SJCRH30 (cell line): ENCODE results near the gene EML6. TPM values are rescaled to one million over a fixed set of nuclear protein-coding genes. Genes with fewer than 3 reads are reported as not detected.

Experiments
- DNase-seq, 2 experiments: peaks; one replicate each; pipeline ENCODE4 v3.0.0-alpha.2; 2015 to 2020
- H3K27ac ChIP-seq: fragments of 250-450 bp; sonication (Bioruptor Pico); 2 replicates; pipeline ENCODE4 v1.5.1; 2020; ENCODE audit warnings: mild to moderate bottlenecking, moderate library complexity
- H3K27me3 ChIP-seq: fragments of 250-450 bp; sonication (Bioruptor Pico); 2 replicates; pipeline ENCODE4 v1.5.1; 2020; ENCODE audit warnings: mild to moderate bottlenecking, moderate library complexity
- H3K36me3 ChIP-seq: fragments of 250-450 bp; sonication (Bioruptor Pico); 2 replicates; pipeline ENCODE4 v1.5.1; 2020; ENCODE audit warnings: mild to moderate bottlenecking, moderate library complexity
- H3K4me1 ChIP-seq: fragments of 250-450 bp; sonication (Bioruptor Pico); 2 replicates; pipeline ENCODE4 v1.5.1; 2020; ENCODE audit warnings: mild to moderate bottlenecking, moderate library complexity
- H3K4me3 ChIP-seq: fragments of 250-450 bp; sonication (Bioruptor Pico); 2 replicates; pipeline ENCODE4 v1.5.1; 2020; ENCODE audit warnings: mild to moderate bottlenecking, moderate library complexity
- H3K9me3 ChIP-seq: fragments of 250-450 bp; sonication (Bioruptor Pico); replicated peaks from 2 replicates; pipeline ENCODE4 v1.5.1; 2020; ENCODE audit warnings: mild to moderate bottlenecking, moderate library complexity
- total RNA-seq: library from RNA; depleted of rRNA; stranded (reverse); fragments of >200 nt; shearing (Covaris generic); gene quantifications from 2 replicates; pipeline ENCODE4 v1.2.3, GENCODE V29; 2014

EML6 gene
- total RNA-seq, 1 experiment from 2014 or later = 1.0 TPM

GRCh38 chr2:54955358-54956110 lies 232.1 kb downstream of the EML6 start:
- H3K4me3 ChIP-seq = no peak overlapping the region
- H3K27ac ChIP-seq = no peak overlapping the region
- no peak for DNase-seq
- no peaks in the 10 kb centered on the region for H3K9me3 ChIP-seq
- H3K27me3 ChIP-seq = no peaks in the 10 kb centered on the region
- no peaks in the 10 kb centered on the region for H3K4me1 ChIP-seq
- H3K36me3 ChIP-seq = no peaks in the 10 kb centered on the region

DNA sequence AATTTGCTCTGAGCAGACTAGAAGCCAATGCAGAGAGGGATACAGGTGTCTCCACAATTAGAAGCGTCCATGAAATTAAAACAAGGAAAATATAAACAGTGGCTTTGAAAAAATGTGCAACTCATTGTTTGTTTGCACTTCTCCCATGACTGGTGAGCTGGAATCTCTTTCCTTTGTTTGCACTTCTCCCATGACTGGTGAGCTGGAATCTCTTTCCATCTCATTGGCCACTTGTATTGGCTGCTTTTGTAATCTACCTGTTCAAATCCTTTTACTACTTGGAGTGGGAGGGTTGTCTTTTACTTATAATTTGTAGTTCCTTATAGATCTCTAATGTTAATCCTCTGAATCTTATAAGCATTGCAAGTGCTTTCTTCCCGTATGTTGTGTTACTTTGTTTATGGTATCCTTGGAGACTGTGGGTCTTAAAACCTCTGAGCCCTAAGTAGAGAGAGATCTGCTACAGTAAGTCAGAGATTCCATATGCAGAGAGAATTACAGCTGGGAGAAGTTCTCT lies 232.7 kb downstream of the EML6 start:
- Histone ChIP-seq H3K27me3 (no peaks in the 10 kb centered on the region), H3K27ac (no peak overlapping the region), H3K9me3 (no peaks in the 10 kb centered on the region), H3K4me1 (no peaks in the 10 kb centered on the region), H3K4me3 (no peak overlapping the region), H3K36me3 (no peaks in the 10 kb centered on the region)
- DNase-seq = no peak

- no peak overlapping the region for H3K27ac ChIP-seq
- H3K4me3 ChIP-seq = no peak overlapping the region
- no peaks in the 10 kb centered on the region for H3K27me3 ChIP-seq
- H3K4me1 ChIP-seq = no peaks in the 10 kb centered on the region
- no peaks in the 10 kb centered on the region for H3K9me3 ChIP-seq
- H3K36me3 ChIP-seq = no peaks in the 10 kb centered on the region
- peak in 1 of 2 experiments; percentile 41 for DNase-seq
Observed at GRCh38 chr2:54957321-54957999, 234.0 kb downstream of the EML6 start.

DNA sequence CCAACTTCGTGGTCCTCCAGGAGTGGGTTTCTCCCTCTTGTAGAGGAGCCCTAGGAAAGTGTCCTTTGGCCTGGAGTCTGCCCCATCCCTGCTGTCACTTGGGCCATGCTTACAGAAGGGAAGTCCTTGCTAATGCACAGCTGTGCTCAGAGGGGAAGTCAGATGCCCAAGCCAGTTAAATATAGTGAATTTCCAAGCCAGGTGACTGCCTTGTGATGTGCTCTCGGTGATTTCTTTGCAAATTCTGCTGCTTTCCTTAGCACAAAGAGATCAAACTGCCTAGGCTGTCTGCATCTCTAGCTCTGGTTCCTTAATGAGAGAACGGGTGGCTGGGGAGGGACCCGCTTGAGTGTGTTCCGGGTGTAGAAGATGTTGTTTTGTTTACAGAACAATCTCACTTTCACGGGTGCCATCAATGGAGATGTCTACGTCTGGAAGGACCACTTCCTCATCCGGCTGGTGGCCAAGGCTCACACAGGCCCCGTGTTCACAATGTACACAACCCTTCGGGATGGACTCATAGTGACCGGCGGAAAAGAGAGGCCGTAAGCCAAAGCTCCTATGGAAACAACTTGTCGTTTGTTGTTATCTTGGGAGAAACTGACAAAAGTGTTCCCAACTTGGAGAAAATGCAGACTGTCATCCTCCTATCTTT lies 235.4 kb downstream of the EML6 start:
- H3K27me3 ChIP-seq = no peaks in the 10 kb centered on the region
- H3K4me3 ChIP-seq = no peak overlapping the region
- no peak overlapping the region for H3K27ac ChIP-seq
- no peak for DNase-seq
- no peaks in the 10 kb centered on the region for H3K4me1 ChIP-seq
- no peaks in the 10 kb centered on the region for H3K9me3 ChIP-seq
- H3K36me3 ChIP-seq = no peaks in the 10 kb centered on the region

DNA sequence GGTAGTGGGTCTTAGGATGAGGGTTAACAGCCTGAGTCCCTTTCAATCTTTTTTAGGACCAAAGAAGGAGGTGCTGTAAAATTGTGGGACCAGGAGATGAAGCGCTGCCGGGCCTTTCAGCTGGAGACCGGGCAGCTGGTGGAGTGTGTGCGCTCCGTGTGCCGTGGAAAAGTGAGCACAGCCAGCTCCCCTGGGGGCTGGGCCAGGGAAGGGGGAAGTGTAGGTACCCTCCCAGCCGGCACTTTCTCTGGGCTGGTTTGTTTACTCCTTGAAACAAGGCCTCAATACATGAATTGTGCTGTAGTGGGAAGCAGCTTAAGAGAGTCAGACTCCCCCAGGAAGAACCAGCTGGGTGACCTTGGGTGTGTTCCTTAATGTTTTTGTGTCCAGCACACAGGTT lies 236.7 kb downstream of the EML6 start:
- H3K27ac ChIP-seq = no peak overlapping the region
- no peaks in the 10 kb centered on the region for H3K27me3 ChIP-seq
- H3K36me3 ChIP-seq = no peaks in the 10 kb centered on the region
- no peak for DNase-seq
- H3K4me3 ChIP-seq = no peak overlapping the region
- no peaks in the 10 kb centered on the region for H3K9me3 ChIP-seq
- no peaks in the 10 kb centered on the region for H3K4me1 ChIP-seq

GRCh38 chr2:54962511-54962910 lies 239.0 kb downstream of the EML6 start:
- H3K27ac ChIP-seq = no peak overlapping the region
- DNase-seq = no peak

DNA sequence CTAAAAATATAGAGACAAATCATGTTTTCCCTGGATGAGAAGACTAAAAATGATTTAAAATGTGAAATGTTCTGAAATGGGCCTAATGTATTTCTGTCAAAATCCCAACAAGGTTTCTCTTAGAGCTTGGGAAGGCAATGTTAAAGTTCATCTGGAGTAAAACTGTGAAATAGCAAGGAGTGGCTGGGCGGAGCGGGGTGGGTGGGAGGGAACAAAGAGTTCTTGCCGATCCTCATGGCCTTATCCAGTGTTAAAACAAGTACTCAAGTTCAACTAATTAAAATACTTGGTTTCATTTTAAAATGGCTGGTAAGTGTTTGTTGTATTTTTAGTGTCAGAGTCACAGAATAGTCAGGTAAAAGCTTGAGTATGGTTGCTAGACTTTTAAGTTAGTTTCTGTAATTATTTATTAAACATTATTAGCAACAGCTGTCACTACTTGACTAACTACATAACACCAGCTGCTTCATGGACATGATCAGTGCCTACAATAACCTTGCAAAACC lies 239.5 kb downstream of the EML6 start:
- no peak overlapping the region for H3K4me3 ChIP-seq
- no peak for DNase-seq
- no peaks in the 10 kb centered on the region for H3K27me3 ChIP-seq
- H3K4me1 ChIP-seq = no peaks in the 10 kb centered on the region
- H3K27ac ChIP-seq = no peak overlapping the region
- H3K36me3 ChIP-seq = 0 out of 2 replicates have a peak, but pooled peaks cover 4% of the 10 kb centered on the region
- no peaks in the 10 kb centered on the region for H3K9me3 ChIP-seq

More at GRCh38 chr2:54962511-54962910, 239.0 kb downstream of the EML6 start:
- Histone ChIP-seq H3K36me3 (0 out of 2 replicates have a peak, but pooled peaks cover 4% of the 10 kb centered on the region), H3K4me1 (no peaks in the 10 kb centered on the region), H3K27me3 (no peaks in the 10 kb centered on the region), H3K9me3 (no peaks in the 10 kb centered on the region), H3K4me3 (no peak overlapping the region)

- H3K36me3 ChIP-seq = 0 out of 2 replicates have a peak, but pooled peaks cover 4% of the 10 kb centered on the region
- H3K9me3 ChIP-seq = no peaks in the 10 kb centered on the region
- H3K4me1 ChIP-seq = no peaks in the 10 kb centered on the region
- H3K4me3 ChIP-seq = no peak overlapping the region
- no peak overlapping the region for H3K27ac ChIP-seq
- no peaks in the 10 kb centered on the region for H3K27me3 ChIP-seq
- DNase-seq = no peak
Observed at GRCh38 chr2:54963476-54963875, 240.0 kb downstream of the EML6 start.

DNA sequence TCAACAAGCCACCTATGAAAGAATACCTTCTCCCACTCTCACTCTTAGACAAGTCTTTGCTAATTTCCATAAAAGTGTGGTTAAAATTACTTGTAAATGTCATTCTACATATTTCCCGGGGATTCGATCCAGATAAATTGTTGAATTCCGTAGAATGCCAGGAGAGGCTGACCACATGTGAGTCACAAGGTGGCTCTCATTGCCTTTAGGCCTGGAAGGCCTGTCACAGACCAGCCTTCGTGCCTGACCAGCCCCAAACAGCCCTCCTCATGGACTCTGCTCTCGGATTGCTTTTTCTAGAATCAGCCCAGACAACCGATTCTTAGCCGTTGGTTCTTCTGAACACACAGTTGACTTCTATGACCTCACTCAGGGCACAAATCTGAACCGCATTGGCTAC lies 240.8 kb downstream of the EML6 start:
- Histone ChIP-seq H3K27me3 (no peaks in the 10 kb centered on the region), H3K9me3 (no peaks in the 10 kb centered on the region), H3K4me3 (no peak overlapping the region), H3K4me1 (no peaks in the 10 kb centered on the region), H3K36me3 (0 out of 2 replicates have a peak, but pooled peaks cover 4% of the 10 kb centered on the region), H3K27ac (no peak overlapping the region)
- DNase-seq = no peak

DNA sequence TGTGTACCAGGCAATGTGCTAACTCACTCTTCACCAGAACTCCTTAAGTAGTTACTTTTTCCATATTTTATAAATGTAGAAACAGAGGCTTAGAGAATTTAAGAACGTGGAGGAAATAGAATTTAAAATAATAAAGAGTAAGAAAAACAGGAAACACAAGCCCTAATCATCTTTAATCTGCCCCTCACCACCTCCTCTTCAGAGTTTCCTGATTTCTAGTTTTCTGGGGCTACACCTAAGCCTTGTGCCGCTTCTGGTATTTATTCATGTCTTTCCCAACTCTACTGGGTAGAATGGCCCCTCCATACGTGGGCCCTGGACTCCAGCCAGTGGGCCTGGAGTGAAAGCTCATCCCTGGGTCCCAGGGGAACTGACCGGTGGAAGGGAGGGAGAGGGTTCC lies 241.4 kb downstream of the EML6 start:
- no peak overlapping the region for H3K27ac ChIP-seq
- H3K4me1 ChIP-seq = no peaks in the 10 kb centered on the region
- H3K36me3 ChIP-seq = peaks cover 7% of the 10 kb centered on the region
- H3K4me3 ChIP-seq = no peak overlapping the region
- H3K27me3 ChIP-seq = no peaks in the 10 kb centered on the region
- no peak for DNase-seq
- no peaks in the 10 kb centered on the region for H3K9me3 ChIP-seq

GRCh38 chr2:54965425-54965824 lies 242.0 kb downstream of the EML6 start:
- DNase-seq = no peak
- no peaks in the 10 kb centered on the region for H3K27me3 ChIP-seq
- H3K9me3 ChIP-seq = no peaks in the 10 kb centered on the region
- no peak overlapping the region for H3K27ac ChIP-seq
- H3K4me1 ChIP-seq = no peaks in the 10 kb centered on the region
- no peak overlapping the region for H3K4me3 ChIP-seq
- H3K36me3 ChIP-seq = peaks cover 14% of the 10 kb centered on the region

DNA sequence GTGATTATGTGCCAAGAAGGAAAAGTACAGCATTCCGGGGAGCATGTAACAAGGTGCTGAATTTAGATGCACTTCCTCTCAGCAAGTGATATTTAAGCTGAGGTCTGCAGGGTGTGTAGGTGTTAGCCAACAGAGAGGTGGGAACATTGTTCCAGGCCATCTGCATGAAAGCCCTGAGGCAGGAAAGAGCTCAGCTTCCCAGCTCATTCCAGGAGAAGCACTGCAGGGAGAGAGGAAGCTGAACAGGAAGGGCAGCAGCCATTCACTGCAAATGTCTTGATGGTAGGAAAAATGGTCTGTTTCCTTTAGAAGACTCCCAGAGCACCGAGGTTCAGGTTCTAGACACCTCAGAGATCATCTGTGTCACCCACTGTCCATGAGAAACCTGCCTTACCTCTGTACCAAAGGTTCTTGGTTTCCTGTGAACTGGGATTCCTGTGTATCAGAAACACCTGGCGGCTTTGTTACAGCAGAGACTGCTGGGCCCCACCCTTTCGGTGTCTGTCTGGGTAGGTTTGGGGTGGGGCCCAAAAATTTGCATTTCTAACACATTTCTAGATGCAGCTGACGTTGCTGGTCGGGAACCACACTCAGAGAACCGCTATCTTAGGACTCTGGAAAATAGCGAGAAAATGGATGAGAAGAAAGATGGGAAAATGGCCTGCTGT lies 242.8 kb downstream of the EML6 start:
- Histone ChIP-seq H3K36me3 (peaks cover 22% of the 10 kb centered on the region), H3K27me3 (no peaks in the 10 kb centered on the region), H3K9me3 (no peaks in the 10 kb centered on the region), H3K4me3 (no peak overlapping the region), H3K4me1 (no peaks in the 10 kb centered on the region), H3K27ac (no peak overlapping the region)
- no peak for DNase-seq

DNA sequence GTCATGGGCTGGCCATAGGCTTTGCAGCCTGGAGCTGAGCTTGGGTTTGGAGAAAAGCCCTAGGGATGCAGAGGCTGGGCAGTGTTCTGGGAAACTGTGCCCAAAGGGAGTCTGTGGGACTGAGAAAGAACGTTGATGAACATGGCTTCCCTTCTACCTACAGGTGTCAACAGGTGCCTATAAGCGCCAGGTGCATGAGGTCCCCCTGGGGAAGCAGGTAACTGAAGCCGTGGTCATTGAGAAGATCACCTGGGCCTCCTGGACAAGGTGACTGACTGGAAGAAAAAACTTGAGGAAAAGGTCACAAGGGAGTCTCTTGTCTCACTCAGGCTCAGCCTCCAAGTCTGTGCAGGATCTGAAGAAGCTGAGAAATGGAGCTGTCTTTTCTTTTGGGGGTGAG lies 243.4 kb downstream of the EML6 start:
- Histone ChIP-seq H3K27me3 (no peaks in the 10 kb centered on the region), H3K4me1 (no peaks in the 10 kb centered on the region), H3K36me3 (peaks cover 28% of the 10 kb centered on the region), H3K9me3 (no peaks in the 10 kb centered on the region), H3K4me3 (no peak overlapping the region), H3K27ac (no peak overlapping the region)
- no peak for DNase-seq

- no peak overlapping the region for H3K27ac ChIP-seq
- peak in 1 of 2 experiments; percentile 24 for DNase-seq
- no peaks in the 10 kb centered on the region for H3K27me3 ChIP-seq
- no peaks in the 10 kb centered on the region for H3K4me1 ChIP-seq
- H3K9me3 ChIP-seq = no peaks in the 10 kb centered on the region
- no peak overlapping the region for H3K4me3 ChIP-seq
- H3K36me3 ChIP-seq = peaks cover 32% of the 10 kb centered on the region
Observed at GRCh38 chr2:54967269-54967668, 243.8 kb downstream of the EML6 start.
